ENCODE data around the gene STUM. TPM values are rescaled to one million over a fixed set of nuclear protein-coding genes. Genes with fewer than 3 reads are reported as not detected.

Gene STUM
- total RNA-seq, 2 experiments from 2014 or later = not detected

DNA sequence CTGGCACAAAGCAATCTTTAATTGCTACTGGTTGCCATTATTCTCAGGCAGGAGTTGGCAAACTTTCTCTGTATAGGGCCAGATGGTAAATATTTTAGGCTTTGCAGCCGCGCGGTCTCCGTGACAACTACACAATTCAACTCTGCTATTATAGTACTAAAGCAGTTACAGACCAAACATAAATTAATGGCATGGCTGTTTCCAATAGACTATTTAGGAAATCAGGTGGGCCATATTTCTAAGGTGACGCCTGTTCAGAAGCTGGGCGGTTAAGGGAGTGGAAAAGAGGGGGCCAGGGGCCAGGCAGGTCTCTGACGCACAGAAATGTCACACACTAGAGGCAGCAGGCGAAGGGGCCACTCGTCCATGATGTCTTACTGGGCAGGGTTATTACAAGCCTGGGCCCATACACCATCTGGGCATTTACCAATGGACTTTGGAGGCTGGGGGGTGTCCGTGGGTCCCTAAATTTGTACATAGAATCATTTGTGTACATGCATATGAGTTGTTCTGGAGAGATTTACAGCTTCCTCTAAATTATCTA, 80.1 kb downstream of the STUM start:
- ChIA-PET CTCF (interaction anchor here (0.9 to 2.4 kb wide), 2 partner anchors 111 to 200 kb away, joined by 3 to 8 read pairs; partner anchors contain the start of gene ITPKB), POLR2A (interaction anchor here (0.5 to 1.4 kb wide), 3 partner anchors 25 to 935 kb away, joined by 3 to 9 read pairs (median 3); partner anchors contain the start of gene ITPKB)
- peaks cover 28% of the 10 kb centered on the region for H3K36me3 ChIP-seq (ENCODE audit: insufficient read depth, low read length)
- Mint-ChIP-seq H3K36me3 (ENCODE audit: low read depth) (peaks cover 56% of the 10 kb centered on the region), H3K27ac (peak overlapping the region; percentile 19), H3K4me1 (ENCODE audit: low read depth) (peaks cover 38% of the 10 kb centered on the region), H3K9me3 (no peaks in the 10 kb centered on the region), H3K27me3 (no peaks in the 10 kb centered on the region), H3K4me3 (no peak overlapping the region)
- no peak overlapping the region for H3K27ac ChIP-seq (ENCODE audit: low read depth in 1 of 2, low read length in 2 of 2)
- peak in 1 of 14 experiments; percentile 22 for DNase-seq
- H3K9me3 ChIP-seq (ENCODE audit: control insufficient read depth in 1 of 2, insufficient read depth in 1 of 2, low read length in 2 of 2) = no peaks in the 10 kb centered on the region
- intact Hi-C loops (cut with DNase I, micrococcal nuclease) = loop anchor here in 1 of 2 experiments (5.0 kb wide), 1 partner anchor 914 kb away; no protein-coding TSS in a partner anchor
- H3K27me3 ChIP-seq (ENCODE audit: control insufficient read depth in 1 of 2, insufficient read depth in 2 of 2, low read length in 2 of 2) = no peaks in the 10 kb centered on the region
- TF ChIP-seq, protein P1, sequence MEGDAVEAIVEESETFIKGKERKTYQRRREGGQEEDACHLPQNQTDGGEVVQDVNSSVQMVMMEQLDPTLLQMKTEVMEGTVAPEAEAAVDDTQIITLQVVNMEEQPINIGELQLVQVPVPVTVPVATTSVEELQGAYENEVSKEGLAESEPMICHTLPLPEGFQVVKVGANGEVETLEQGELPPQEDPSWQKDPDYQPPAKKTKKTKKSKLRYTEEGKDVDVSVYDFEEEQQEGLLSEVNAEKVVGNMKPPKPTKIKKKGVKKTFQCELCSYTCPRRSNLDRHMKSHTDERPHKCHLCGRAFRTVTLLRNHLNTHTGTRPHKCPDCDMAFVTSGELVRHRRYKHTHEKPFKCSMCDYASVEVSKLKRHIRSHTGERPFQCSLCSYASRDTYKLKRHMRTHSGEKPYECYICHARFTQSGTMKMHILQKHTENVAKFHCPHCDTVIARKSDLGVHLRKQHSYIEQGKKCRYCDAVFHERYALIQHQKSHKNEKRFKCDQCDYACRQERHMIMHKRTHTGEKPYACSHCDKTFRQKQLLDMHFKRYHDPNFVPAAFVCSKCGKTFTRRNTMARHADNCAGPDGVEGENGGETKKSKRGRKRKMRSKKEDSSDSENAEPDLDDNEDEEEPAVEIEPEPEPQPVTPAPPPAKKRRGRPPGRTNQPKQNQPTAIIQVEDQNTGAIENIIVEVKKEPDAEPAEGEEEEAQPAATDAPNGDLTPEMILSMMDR (IDR thresholded peaks at IDR 0.05) = no peak
- H3K4me3 ChIP-seq (ENCODE audit: low read length) = no peak overlapping the region
- peaks cover 28% of the 10 kb centered on the region for H3K4me1 ChIP-seq (ENCODE audit: insufficient read depth, low read length)
- ATAC-seq (ENCODE audit: poor library complexity) = no peak

DNA sequence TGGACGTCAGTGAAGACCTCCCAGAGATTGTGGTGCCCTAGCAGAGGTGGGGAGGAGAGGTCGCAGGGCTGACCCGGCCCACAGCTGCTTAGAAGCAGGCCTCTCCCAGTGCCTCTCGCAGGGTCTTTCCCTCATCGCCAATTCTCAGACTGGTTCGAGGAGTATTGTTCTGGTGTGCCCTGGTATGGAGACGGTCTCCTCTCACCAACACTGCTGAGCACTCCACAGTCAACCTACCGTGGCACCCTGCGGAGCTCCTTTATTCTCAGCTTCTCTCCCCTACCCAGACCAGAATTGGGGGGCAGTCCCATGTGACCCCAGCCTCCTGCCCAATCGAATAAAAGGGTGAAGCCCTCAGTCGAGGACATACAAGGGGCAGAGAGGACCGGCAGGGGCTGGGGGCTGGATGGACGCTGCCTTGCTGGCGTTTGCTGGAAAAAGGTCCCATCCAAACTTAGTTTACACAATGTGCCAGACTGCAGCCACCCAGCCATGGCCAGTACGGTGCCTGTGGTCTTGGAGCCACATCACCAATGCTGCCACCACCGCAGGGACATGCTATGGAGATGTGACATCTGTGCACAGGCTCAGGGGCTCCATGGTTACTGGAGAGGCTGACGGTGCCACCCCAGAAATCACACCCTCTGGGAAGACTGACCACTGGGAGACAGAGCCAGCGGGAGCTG, 80.8 kb downstream of the STUM start:
- intact Hi-C loops (cut with DNase I, micrococcal nuclease) = loop anchor here in 1 of 2 experiments (5.0 kb wide), 1 partner anchor 913 kb away; no protein-coding TSS in a partner anchor
- Histone ChIP-seq H3K9me3 (ENCODE audit: control insufficient read depth in 1 of 2, insufficient read depth in 1 of 2, low read length in 2 of 2) (no peaks in the 10 kb centered on the region), H3K36me3 (ENCODE audit: insufficient read depth, low read length) (peaks cover 35% of the 10 kb centered on the region), H3K4me1 (ENCODE audit: insufficient read depth, low read length) (peaks cover 35% of the 10 kb centered on the region), H3K27ac (ENCODE audit: low read depth in 1 of 2, low read length in 2 of 2) (no peak overlapping the region), H3K27me3 (ENCODE audit: control insufficient read depth in 1 of 2, insufficient read depth in 2 of 2, low read length in 2 of 2) (no peaks in the 10 kb centered on the region), H3K4me3 (ENCODE audit: low read length) (no peak overlapping the region)
- Mint-ChIP-seq H3K4me1 (ENCODE audit: low read depth) (peaks cover 44% of the 10 kb centered on the region), H3K27ac (peak overlapping the region; percentile 49), H3K27me3 (no peaks in the 10 kb centered on the region), H3K36me3 (ENCODE audit: low read depth) (peaks cover 61% of the 10 kb centered on the region), H3K9me3 (no peaks in the 10 kb centered on the region), H3K4me3 (no peak overlapping the region)
- ATAC-seq (ENCODE audit: poor library complexity) (no peak), DNase-seq (peak in 1 of 14 experiments; percentile 30)
- CTCF ChIA-PET = interaction anchor here (0.9 to 2.4 kb wide), 2 partner anchors 110 to 199 kb away, joined by 3 to 8 read pairs; partner anchors contain the start of gene ITPKB
- POLR2A ChIA-PET = interaction anchor here (0.5 to 0.8 kb wide), 2 partner anchors 24 to 255 kb away, joined by 3 to 4 read pairs; no protein-coding TSS in a partner anchor
- TF ChIP-seq, protein P1 (IDR thresholded peaks at IDR 0.05) = no peak

DNA sequence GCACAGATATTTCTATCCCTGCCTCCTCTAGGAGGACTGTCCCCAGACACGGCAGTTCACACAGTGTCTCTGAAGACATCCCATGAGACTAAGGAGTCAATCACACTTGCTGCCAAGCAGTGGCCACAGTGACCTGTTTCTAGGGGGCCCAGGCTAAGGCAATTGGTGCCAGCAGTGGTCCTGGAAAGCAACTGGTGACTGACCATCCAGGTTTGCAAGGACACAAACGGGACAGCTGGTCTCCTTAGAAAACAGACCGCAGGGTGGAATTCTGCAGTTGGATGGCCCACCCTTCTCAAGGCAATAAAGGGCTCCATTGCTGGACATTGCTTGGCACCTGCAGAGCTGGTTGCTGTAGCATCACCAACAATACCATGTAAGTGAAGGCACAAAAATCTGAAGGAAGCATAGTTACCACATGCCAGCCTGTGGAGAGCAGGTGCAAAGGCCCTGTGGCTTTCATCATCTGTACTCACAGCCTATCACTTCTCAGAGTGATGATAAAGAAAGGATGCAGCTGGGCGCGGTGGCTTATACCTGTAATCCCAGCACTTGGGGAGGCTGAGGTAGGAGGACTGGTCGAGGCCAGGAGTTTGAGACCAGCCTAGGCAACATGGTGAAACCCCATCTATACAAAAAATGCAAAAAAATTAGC, 81.5 kb downstream of the STUM start:
- DNase-seq (peak in 1 of 14 experiments; percentile 22), ATAC-seq (ENCODE audit: poor library complexity) (no peak)
- H3K27me3 Mint-ChIP-seq = no peaks in the 10 kb centered on the region
- peak overlapping the region; percentile 49 for H3K27ac Mint-ChIP-seq
- ChIA-PET CTCF (interaction anchor here (2.4 kb wide), 1 partner anchor 198 kb away, joined by 8 read pairs; no protein-coding TSS in a partner anchor), POLR2A (interaction anchor here (0.5 kb wide), 1 partner anchor 254 kb away, joined by 4 read pairs; no protein-coding TSS in a partner anchor)
- Histone ChIP-seq H3K27me3 (ENCODE audit: control insufficient read depth in 1 of 2, insufficient read depth in 2 of 2, low read length in 2 of 2) (no peaks in the 10 kb centered on the region), H3K4me1 (ENCODE audit: insufficient read depth, low read length) (peaks cover 42% of the 10 kb centered on the region), H3K36me3 (ENCODE audit: insufficient read depth, low read length) (peaks cover 40% of the 10 kb centered on the region), H3K4me3 (ENCODE audit: low read length) (no peak overlapping the region), H3K9me3 (ENCODE audit: control insufficient read depth in 1 of 2, insufficient read depth in 1 of 2, low read length in 2 of 2) (no peaks in the 10 kb centered on the region), H3K27ac (ENCODE audit: low read depth in 1 of 2, low read length in 2 of 2) (no peak overlapping the region)
- no peak overlapping the region for H3K4me3 Mint-ChIP-seq
- H3K4me1 Mint-ChIP-seq (ENCODE audit: low read depth) = peaks cover 50% of the 10 kb centered on the region
- TF ChIP-seq, protein P1 (IDR thresholded peaks at IDR 0.05) = no peak
- H3K36me3 Mint-ChIP-seq (ENCODE audit: low read depth) = peaks cover 66% of the 10 kb centered on the region
- no peaks in the 10 kb centered on the region for H3K9me3 Mint-ChIP-seq
- intact Hi-C loops (cut with DNase I, micrococcal nuclease) = loop anchor here in 1 of 2 experiments (5.0 kb wide), 1 partner anchor 912 kb away; no protein-coding TSS in a partner anchor

Measured in CD4-positive, alpha-beta T cell (primary cell).